ENCODE results near the gene TMEM131.
"Not testable (repeated sequence)": the region's sequence is repeated elsewhere in the genome, so short reads cannot be mapped to it uniquely, and the experiment has no call there.

Gene TMEM131

DNA sequence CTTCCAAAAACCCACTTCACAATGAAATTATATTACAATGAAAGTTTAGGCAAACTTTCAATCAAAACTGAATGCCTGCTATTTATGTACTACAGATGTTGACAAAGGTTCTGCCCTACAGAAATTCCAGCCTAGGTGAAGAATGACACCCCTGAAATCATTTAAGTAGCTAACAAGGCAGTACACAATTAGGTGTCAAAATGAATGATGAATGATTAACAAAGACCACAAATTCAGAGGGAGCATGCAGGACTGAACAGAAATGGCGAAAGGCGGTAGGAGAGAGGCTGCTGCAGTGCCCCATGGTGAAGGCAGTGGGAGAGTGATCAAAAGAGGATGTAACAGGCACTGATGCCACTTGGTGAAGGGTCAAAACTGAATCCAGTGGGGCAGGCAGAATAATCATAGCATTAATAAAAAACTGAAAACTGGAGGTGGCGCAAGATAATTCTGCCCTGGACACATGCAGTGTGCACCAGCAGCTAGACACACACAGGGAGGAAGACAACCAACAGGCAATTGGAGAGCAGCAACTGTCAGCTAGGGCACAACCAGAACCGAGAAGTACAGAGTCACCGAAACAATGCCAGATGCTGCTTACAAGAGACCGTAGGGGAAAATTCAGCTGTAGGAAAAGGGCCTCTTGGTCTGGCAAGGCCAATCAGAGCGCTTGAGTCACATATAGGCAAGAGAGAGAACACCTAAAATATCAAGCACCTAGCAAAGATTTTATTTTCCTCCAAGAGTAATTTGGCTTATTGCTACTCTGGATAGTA, 4.5 kb downstream of the TMEM131 start:
- DNase-seq (ENCODE audit: low read depth) = no peak

- DNase-seq (ENCODE audit: low read depth) = no peak
Measured at GRCh38 chr2:97988722-97989121, 7.0 kb downstream of the TMEM131 start.

- no peak for DNase-seq (ENCODE audit: low read depth)
Measured at GRCh38 chr2:97985998-97986397, 9.8 kb downstream of the TMEM131 start.

DNA sequence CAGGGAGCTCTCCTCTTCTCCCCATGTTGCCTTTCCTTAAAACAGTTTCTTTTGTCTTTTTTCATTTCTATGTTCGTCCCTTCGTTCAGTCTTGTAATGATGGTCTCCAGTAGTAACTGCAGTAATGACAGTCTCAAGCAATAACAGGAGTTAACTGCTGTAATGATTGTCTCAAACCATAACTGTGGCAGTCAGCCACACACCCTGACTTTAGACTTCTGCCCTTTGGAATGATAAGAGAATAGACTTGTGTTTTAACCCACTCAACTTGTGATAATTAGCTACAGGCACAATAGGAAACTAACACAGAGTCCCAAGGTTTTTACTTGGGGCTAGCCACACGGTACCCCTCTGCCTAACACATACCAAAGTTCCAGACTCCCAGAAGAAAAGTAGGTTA, 12.1 kb downstream of the TMEM131 start:
- DNase-seq (ENCODE audit: low read depth) = no peak

DNA sequence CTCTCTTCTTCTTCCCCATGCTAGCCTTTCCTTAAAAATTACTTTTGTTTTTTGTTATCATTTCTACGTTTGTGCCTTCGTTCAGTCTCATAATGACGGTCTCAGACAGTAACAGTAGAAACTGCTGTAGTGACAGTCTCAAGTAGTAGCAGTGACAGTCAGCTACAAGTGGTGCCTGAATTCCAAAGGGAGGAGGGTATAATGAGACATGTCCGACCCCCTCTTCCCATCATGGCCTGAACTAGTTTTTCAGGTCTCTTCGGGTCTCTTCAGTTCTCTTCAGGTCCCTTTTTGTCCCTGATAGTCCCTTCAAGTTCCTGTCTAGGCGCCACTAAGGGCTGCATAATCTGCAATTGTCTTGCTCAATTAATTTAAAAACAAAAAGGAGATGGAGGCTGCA, 12.6 kb downstream of the TMEM131 start:
- no peak for DNase-seq (ENCODE audit: low read depth)

DNA sequence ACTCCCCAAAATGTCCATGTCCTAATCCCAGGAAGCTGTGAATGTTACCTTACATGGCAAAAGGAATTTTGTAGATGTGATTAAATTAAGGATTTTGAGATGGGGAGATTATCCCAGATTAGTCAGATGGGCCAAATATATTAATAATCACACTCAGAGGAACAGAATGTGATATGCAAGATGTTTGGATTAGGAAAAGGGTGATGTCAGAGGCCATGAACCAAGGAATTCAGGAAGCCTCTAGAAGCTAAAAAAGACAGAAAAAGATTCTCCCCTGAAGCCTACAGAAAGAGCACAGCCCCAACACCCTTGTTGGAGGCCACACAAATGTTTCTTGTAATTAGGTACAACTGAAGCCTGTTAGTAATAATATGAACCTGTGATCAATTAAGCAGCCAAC, 13.1 kb downstream of the TMEM131 start:
- DNase-seq (ENCODE audit: low read depth) = no peak

DNA sequence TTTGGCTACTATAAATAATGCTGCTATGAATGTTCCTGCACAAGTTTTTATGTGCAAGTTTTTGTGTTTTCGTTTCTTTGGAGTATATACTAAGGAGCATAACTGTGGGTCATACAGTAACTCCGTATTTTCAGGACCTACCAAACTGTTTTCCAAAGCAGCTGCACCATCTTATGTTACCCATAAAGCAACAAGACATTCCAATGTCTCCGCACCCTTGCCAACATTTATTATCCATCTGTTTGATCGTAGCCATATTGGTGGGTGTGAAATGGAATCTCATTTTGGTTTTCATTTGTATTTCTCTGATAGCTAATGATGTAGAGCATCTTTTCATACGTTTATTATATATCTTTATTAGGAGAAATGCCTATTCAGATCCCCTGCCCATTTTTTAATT, 13.8 kb downstream of the TMEM131 start:
- DNase-seq (ENCODE audit: low read depth) = no peak

DNA sequence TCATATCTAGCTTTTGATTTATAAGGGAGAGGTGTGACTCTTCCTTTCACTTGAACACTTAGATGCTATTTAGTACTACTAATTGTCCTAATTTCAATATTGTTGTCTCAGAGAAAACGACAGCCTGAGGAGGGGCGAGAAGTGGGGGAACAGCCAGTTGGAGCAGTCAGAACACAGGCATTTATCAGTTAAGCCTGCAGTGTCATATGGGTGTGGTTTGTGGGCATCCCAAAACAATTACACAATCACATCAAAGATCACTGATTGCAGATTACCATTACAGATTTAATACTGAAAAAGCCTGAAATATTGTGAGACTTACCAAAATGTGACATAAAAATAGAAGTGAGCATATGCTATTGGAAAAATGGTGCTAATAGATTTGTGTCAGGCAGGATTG, 15.8 kb downstream of the TMEM131 start:
- no peak for DNase-seq (ENCODE audit: low read depth)

GRCh38 chr2:97974471-97974870, 21.3 kb downstream of the TMEM131 start:
- DNase-seq (ENCODE audit: low read depth) = no peak

DNA sequence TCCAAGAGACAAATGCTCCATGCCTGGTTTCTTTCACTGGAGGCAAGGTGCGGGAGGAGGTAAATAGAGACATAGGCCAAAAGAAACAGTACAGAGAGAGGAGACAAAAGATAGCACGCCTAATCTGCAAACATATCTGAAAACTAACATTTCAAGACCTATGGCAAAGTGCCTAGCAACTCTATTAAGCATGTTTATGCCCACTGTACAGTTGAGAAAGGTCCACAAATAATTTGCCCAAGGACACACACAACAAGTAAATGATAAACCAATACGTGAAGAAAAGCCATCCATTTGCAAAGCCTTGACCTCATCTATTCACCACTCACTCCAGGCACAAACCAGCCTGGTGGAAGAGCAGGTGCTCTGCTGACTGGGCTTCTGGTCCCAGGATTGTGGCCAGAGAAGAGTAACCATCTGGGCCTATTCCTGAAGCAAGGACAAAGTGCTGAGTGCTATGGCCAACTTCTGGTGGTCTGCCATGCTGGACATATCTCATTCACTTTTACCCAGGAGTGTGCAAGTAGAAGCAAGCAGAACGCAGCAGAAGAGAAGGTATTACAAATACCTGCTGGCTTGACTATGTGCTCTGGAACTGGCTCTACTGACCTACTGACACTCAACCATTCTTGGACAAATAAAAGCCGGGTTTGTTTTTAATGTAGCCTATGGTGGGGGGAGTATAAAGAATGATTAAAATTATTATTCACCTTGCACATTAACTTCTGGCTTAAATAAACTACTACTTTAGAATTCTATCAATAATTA, 25.3 kb downstream of the TMEM131 start:
- no peak for DNase-seq (ENCODE audit: low read depth)

DNA sequence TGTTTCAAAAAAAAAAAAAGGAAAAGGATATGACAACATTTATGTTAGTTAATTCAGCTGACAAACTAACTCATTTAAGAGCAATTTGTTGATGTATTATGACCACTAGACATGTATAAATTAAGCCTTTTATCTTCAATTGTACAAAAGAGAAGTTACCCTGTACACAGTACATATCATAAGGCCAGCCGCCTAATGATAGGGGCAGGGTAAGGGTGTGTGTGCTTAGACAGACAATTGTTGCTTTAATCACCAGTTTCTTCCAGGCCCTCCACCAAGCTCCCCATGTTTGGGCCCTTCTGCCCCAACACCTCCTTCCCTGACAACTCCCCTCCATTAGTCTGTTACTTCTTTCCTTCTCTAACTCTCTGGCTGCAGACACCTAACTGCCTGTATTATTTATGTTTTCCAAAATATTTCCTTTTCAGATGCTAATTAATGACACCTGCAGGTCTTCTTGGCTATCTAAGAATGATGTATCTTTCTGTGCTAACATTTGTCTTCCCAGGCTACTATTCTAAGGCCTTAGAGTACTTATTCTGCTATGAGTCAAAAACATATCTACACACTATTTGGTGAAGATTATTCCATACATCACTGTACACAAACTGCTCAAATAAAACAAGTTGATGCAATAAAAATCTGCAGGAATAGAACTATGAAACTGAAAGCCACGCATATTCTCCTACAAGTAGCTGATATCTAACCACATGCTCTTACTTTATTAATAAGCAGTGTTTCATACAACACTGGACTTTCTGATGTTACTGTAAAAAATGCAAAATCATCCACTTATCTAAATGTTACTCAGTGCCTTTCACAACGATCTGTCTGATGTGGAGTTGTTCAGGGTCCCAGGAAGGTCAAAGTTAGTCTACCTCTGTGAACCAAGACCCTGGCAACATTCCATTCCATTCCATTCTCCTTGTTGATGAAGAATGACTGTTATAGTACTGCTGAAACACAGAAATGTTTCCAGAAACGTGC, 26.4 kb downstream of the TMEM131 start:
- no peak for DNase-seq (ENCODE audit: low read depth)

GRCh38 chr2:97967931-97968627, 27.7 kb downstream of the TMEM131 start:
- no peak for DNase-seq (ENCODE audit: low read depth)

- no peak for DNase-seq (ENCODE audit: low read depth)
Measured at GRCh38 chr2:97967216-97967592, 28.5 kb downstream of the TMEM131 start.

DNA sequence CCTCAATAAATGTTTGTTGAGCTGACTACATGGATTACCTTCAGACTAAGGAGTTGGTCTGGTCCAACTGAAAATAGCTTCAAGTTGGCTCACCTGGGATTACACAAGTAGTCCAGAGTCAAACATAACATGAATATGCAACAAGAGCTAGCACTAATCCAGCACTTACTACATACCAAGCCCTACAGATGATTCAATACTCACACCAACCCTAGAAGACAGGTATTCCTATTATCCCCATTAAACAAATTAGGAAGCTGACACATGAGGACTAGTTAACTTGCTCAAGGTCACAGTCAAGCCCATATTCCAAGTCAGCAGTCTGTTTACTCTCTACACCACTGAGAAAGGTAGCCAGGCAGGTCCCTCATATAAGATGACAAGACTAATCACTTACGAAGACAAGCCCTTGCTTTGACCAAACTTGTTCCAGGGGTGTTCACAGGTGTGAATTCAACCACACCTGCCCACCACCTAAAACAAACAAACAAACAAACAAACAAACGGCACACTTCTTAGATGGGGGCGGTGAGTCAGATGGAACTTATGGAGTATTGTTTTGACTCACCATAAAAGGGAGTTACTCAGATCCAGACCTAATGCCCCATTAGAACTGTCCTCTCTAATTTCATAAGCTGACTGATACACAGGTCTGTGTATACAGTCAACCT, 29.1 kb downstream of the TMEM131 start:
- no peak for DNase-seq (ENCODE audit: low read depth)

DNA sequence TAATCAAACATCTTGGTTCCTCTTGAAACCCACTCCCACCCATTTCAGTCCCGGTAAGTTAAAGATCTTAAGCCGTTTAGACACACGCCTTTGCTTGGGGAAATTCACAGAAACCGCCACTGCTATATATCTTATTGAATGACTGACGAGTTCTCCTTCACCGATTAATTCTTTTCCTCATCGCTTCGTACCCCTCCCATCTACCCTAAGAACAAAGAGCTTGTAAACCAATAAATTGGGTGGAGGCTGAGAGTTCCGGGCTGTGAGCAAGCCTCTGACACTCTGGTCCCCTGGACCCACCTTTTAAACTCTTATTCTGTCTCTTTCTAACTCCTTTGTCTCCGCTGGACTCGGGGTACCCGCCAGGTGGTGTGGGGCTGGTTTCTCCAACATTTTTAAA, 30.6 kb downstream of the TMEM131 start:
- DNase-seq (ENCODE audit: low read depth) = no peak

DNA sequence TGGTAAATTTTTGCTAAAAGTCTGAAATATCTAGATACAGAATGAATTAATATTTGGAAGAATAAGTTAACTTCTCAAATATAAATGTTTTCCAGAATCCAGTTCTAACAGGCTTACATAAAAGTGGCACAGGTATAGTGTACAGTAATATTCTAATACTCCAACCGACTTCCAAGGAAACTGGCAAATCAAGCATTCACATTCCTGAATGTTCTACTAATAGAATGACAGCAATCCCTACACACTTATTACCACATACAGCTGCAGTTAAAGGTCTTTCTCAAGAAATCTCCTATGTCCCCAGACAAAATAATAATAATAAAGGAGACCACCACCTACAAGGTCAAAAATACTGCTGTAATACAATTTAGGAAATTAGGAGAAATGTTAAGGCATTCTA, 31.9 kb downstream of the TMEM131 start:
- DNase-seq (ENCODE audit: low read depth) = no peak

DNA sequence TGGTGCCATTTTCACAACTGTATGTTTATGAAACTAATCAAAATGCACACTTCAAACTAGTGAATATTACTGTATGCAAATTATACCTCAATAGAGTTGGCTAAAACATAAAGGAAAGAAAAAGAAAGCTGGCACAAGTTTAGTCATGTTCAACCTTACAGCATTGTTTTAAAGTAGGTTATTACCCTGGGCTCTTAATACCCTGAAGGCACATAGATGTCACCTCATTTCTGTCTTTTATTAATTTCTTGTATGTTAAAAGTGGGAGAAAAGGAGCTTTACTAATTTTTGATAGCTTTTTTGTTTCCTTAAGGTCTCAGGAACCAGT, 32.7 kb downstream of the TMEM131 start:
- no peak for DNase-seq (ENCODE audit: low read depth)

- no peak for DNase-seq (ENCODE audit: low read depth)
Measured at GRCh38 chr2:97961534-97961933, 34.2 kb downstream of the TMEM131 start.

GRCh38 chr2:97958184-97958583, 37.6 kb downstream of the TMEM131 start:
- no peak for DNase-seq (ENCODE audit: low read depth)

GRCh38 chr2:97957432-97958183, 38.1 kb downstream of the TMEM131 start:
- no peak for DNase-seq (ENCODE audit: low read depth)

- DNase-seq (ENCODE audit: low read depth) = not testable (repeated sequence)
Measured at GRCh38 chr2:97956753-97957152, 39.0 kb downstream of the TMEM131 start.
